ENCODE data around the gene TCAP.

The TCAP gene

DNA sequence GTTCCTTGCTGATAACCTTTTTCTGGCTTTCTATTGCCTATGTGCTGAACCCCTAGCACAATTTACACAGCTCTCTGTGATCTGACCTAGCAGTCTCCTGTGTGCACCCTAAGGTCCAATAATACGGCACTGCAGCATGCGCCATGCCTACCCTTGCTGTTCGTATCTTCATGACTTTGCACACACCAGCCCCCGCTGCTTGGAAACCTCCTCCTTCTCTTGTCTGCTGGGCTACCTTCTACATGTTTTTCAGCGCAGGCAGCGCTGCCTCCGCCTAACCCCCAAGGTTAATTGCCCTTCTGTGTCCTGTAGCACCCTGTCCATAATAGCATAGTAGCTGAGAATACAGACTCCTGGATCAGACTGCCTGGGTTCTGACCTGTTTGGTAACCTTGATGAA, 26.8 kb upstream of the TCAP start:
- Histone ChIP-seq H4K20me1 (ENCODE audit: low read depth, low read length) (no peaks in the 10 kb centered on the region; the same call in 1 of the 2 replicates), H3K9ac (ENCODE audit: low read length) (peak overlapping the region; percentile 79), H3K4me2 (ENCODE audit: low read depth, low read length, poor library complexity, severe bottlenecking) (peak overlapping the region; percentile 78), H3K36me3 (ENCODE audit: low read length) (no peaks in the 10 kb centered on the region), H3K79me2 (ENCODE audit: insufficient read depth, low read length) (peaks cover 52% of the 10 kb centered on the region), H3K9me2 (replicated peaks; ENCODE audit: insufficient read depth, low read length) (no peaks in the 10 kb centered on the region), H2AFZ (ENCODE audit: low read depth, low read length, severe bottlenecking) (no peak overlapping the region), H3K27ac (ENCODE audit: low read depth, low read length) (no peak overlapping the region), H3F3A (ENCODE audit: insufficient read depth) (no peaks in the 10 kb centered on the region), H3K27me3 (ENCODE audit: low read length) (no peaks in the 10 kb centered on the region), H3K4me3 (ENCODE audit: insufficient read depth, low read length, poor library complexity, severe bottlenecking) (no peak overlapping the region), H3K9me3 (ENCODE audit: insufficient read depth, low read length) (no peaks in the 10 kb centered on the region)
- TF ChIP-seq EZH2phosphoT487 (conservative IDR thresholded peaks at IDR 0.05; ENCODE audit: low read length) (no peak), CTCF (IDR thresholded peaks at IDR 0.05; ENCODE audit: insufficient read depth, low read length, poor library complexity, severe bottlenecking) (no peak)

- no peaks in the 10 kb centered on the region; the same call in 1 of the 2 replicates for H4K20me1 ChIP-seq (ENCODE audit: low read depth, low read length)
- H3K9ac ChIP-seq (ENCODE audit: low read length), result no peak overlapping the region
- no peak overlapping the region for H3K4me2 ChIP-seq (ENCODE audit: low read depth, low read length, poor library complexity, severe bottlenecking)
- TF ChIP-seq EZH2phosphoT487 (conservative IDR thresholded peaks at IDR 0.05; ENCODE audit: low read length), result no peak
- TF ChIP-seq CTCF (IDR thresholded peaks at IDR 0.05; ENCODE audit: insufficient read depth, low read length, poor library complexity, severe bottlenecking), result no peak
- no peak overlapping the region for H2AFZ ChIP-seq (ENCODE audit: low read depth, low read length, severe bottlenecking)
- no peak overlapping the region for H3K27ac ChIP-seq (ENCODE audit: low read depth, low read length)
- H3K36me3 ChIP-seq (ENCODE audit: low read length), result no peaks in the 10 kb centered on the region
- peaks cover 59% of the 10 kb centered on the region for H3K79me2 ChIP-seq (ENCODE audit: insufficient read depth, low read length)
- no peaks in the 10 kb centered on the region for H3K9me3 ChIP-seq (ENCODE audit: insufficient read depth, low read length)
- no peaks in the 10 kb centered on the region for H3K9me2 ChIP-seq (replicated peaks; ENCODE audit: insufficient read depth, low read length)
- H3K4me3 ChIP-seq (ENCODE audit: insufficient read depth, low read length, poor library complexity, severe bottlenecking), result no peak overlapping the region
- no peaks in the 10 kb centered on the region for H3K27me3 ChIP-seq (ENCODE audit: low read length)
- H3F3A ChIP-seq (ENCODE audit: insufficient read depth), result no peaks in the 10 kb centered on the region
Measured at GRCh38 chr17:39639043-39639442, 26.1 kb upstream of the TCAP start.

DNA sequence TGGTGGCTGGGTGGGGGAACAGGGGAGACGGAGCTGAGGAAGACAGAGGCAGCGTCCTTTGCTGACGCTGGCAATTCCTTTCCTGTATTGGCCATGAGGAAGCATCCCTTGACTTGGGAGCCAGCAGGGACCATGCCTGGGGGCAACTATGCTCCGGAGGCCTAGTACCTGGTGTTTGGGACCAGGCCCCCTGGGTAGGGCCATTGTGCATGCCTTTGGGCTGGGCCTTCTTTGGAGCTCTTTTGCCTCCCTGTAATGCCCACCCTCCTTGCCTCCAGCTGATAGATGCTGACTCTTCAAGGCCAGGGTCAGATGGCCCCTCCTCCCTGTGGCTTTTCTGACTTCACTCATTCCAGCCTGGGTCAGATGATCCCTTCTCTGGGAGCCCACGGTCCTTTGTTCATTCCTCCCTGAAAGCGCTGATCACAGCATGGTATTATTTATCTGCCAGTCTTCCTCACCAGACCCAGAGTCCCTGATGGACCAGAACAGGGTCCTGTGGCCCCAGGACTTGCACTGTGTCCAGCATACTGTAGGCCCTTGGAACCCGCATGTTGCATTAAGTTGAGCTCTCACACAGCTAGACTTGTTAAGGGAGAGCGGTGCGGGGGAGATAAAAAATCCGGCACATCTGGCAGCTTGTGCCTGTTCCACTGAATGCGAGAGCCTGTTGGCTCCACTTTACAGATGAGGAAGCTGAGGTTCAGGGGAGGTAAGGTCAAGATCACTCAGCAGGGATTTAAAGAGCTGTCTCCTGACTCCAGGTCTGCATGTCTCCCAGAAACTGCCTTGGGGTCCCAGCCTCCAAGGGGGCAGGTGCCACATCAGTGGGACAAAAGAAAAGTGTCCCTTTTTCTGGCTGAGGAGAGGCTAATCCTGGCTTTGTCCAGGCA, 25.3 kb upstream of the TCAP start:
- H3K79me2 ChIP-seq (ENCODE audit: insufficient read depth, low read length), result peaks cover 65% of the 10 kb centered on the region
- H3K4me2 ChIP-seq (ENCODE audit: low read depth, low read length, poor library complexity, severe bottlenecking), result no peak overlapping the region
- H4K20me1 ChIP-seq (ENCODE audit: low read depth, low read length), result no peaks in the 10 kb centered on the region; the same call in 1 of the 2 replicates

More for the DNA sequence above, 25.3 kb upstream of the TCAP start:
- TF ChIP-seq EZH2phosphoT487 (conservative IDR thresholded peaks at IDR 0.05; ENCODE audit: low read length) (no peak), CTCF (IDR thresholded peaks at IDR 0.05; ENCODE audit: insufficient read depth, low read length, poor library complexity, severe bottlenecking) (no peak)
- no peak overlapping the region for H3K4me3 ChIP-seq (ENCODE audit: insufficient read depth, low read length, poor library complexity, severe bottlenecking)
- no peaks in the 10 kb centered on the region for H3K9me2 ChIP-seq (replicated peaks; ENCODE audit: insufficient read depth, low read length)
- H3K27me3 ChIP-seq (ENCODE audit: low read length), result no peaks in the 10 kb centered on the region
- H3F3A ChIP-seq (ENCODE audit: insufficient read depth), result no peaks in the 10 kb centered on the region
- no peaks in the 10 kb centered on the region for H3K9me3 ChIP-seq (ENCODE audit: insufficient read depth, low read length)
- no peak overlapping the region for H2AFZ ChIP-seq (ENCODE audit: low read depth, low read length, severe bottlenecking)
- no peak overlapping the region for H3K9ac ChIP-seq (ENCODE audit: low read length)
- H3K27ac ChIP-seq (ENCODE audit: low read depth, low read length), result no peak overlapping the region
- no peaks in the 10 kb centered on the region for H3K36me3 ChIP-seq (ENCODE audit: low read length)

Measured in SU-DHL-6 (cell line).